GM19438 (cell line): ENCODE data around the gene NABP2.
"Not testable (repeated sequence)": the region's sequence is repeated elsewhere in the genome, so short reads cannot be mapped to it uniquely, and the experiment has no call there.

Source experiments
- ATAC-seq: cut with Tn5 transposase; IDR thresholded peaks from one replicate; pipeline ENCODE4 v1.9.1; 2021; ENCODE audit warnings: low read depth; ENCODE audit not compliant: unreplicated experiment

NABP2 gene

GRCh38 chr12:56267443-56268071, 43.4 kb downstream of the NABP2 start:
- peak; percentile 3 for ATAC-seq

GRCh38 chr12:56271031-56271430, 46.9 kb downstream of the NABP2 start:
- ATAC-seq, result no peak

- not testable (repeated sequence) for ATAC-seq
These were observed 48.3 kb downstream of the NABP2 start for GRCh38 chr12:56272468-56272867.

- no peak for ATAC-seq
These were observed 50.2 kb downstream of the NABP2 start for GRCh38 chr12:56274299-56274698.

GRCh38 chr12:56278905-56279304, 54.8 kb downstream of the NABP2 start:
- ATAC-seq, result no peak
